HG03439 (cell line): ENCODE data around the gene SNAP25.

Source experiments
- ATAC-seq: cut with Tn5 transposase; IDR thresholded peaks from one replicate; pipeline ENCODE4 v1.9.1; 2021; ENCODE audit warnings: mild to moderate bottlenecking, moderate library complexity; ENCODE audit not compliant: unreplicated experiment

Gene SNAP25

DNA sequence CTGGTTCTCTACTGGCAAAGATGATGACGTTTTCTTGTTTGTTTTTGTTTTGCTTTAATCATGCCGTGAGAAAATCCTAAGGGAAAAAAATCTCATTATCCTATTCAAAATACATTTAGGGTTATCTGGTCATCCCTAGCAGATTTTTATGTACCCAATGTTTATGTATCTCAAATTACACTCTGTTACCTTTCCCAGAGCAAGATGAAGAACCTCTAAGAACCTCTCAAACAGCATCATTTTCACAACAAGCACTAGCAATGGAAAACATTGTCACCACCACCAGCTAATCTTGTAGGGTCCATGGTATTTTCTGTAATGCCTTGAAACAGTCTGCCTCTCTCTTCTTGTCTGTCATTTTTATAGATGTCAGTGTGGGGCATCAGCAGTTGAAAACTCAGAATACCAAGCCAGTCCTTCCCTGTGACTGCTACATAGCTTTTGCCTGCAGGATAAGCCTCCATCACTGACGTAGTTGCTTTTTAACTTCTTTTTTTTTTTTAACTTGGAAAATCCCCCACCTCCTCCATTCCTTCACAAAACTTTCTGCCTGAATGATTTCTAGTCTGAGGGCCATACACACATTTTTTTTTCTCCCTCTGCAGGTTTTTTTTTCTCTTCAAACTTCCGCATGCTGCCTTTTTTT is 2.4 kb upstream of the SNAP25 start:
- ATAC-seq, result no peak

DNA sequence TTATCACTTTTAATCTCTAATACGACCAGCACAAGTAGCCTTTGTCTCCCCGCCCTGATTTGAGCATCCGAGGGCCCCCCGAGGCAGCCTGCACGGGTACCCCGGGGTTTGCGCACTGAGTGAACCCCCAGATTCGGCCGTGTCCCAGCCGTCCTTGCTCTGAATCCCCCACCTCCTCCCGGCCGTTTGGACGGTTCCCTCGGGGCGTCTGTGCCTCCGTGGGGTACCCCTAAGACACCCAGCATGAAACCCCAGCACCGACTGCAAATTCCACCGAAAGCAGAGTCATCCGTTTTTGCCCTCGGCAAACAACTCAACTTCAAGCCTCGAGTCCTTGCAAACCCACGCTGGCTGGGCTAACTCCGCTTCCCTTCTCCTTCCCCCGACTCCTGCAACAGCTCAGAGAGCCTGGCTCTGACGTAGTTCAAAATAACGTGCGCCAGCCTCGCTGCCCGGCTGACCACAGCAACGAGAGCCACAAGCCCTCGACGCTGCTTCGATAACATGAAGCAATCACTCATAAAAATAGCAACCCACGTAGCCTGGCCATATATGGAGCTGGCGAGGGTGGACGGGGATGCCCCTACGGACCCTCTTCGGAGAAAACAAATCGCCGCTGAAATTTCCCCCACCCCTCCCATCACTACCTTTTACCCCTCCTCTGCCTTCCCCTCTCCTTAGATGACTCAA is 764 bp upstream of the SNAP25 start:
- ATAC-seq, result no peak

DNA sequence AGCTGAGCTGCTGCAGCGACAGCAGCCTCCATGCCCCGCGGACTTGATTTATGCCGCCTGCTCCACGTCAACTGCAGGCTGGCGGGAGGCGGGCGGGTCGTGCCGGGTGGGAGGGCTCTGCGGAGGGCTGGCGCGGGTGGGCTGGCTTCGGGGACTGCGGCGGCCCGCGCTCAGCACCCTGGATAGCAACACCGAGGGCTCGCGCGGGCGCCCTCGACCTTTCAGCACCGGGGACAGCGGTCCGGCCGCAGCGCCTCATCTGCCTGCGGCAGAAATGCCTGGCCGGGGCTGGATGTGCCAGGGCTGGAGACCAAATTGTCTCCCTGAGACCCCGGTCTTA is 792 bp downstream of the SNAP25 start:
- ATAC-seq, result peak; percentile 55

DNA sequence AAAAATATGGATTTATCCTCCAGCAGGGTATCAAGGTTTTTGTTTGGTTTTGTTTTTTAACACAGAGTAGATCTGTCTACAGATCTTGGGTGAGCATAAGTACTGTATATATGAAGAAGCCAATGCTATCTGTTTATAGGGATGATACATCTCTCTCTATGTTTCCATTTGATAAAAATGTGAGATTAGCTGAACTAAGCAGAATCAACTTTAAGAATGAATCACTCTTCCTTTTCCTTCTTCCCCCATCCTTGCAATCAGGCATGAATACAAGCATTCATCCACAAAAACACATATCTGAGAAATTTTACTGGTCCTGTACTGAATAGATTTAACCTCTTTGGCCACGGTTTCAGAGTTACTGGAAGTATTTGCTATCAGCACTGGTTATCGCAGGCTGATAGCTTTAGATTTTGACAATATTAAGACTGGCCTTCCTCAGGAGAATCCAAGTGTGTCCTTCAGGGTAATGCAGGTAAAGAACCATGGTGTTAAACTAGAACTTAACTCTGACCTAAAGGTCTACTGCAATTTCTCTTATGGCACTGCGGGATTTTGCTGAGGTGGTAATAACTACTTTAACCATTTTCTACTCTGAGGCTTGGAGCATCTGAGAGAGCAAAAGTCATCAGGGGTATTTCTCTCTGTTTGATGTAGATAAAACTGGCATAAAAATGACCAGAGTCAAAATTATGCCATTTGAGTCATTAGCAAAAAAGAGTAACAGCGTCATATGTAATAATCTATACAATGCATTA is 1.5 kb downstream of the SNAP25 start:
- no peak for ATAC-seq

DNA sequence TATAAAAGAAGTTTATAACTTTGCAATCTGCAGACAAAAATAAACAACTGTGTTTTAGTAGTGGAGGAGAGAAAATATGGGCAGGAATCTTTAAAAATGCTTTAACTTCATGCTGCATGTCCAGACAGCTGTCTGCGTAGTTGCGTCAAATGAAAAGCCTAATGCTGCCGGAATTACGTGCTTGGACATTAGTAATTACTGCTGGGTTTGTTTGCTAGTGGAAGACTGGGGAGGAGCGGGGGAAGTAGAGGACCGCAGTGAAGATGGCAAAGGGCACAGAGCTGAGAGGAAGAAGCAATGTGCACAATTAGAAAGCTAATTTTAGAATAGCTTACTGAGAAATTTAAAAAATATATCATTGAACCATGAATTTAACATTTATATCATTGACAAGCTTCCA is 2.4 kb downstream of the SNAP25 start:
- no peak for ATAC-seq

DNA sequence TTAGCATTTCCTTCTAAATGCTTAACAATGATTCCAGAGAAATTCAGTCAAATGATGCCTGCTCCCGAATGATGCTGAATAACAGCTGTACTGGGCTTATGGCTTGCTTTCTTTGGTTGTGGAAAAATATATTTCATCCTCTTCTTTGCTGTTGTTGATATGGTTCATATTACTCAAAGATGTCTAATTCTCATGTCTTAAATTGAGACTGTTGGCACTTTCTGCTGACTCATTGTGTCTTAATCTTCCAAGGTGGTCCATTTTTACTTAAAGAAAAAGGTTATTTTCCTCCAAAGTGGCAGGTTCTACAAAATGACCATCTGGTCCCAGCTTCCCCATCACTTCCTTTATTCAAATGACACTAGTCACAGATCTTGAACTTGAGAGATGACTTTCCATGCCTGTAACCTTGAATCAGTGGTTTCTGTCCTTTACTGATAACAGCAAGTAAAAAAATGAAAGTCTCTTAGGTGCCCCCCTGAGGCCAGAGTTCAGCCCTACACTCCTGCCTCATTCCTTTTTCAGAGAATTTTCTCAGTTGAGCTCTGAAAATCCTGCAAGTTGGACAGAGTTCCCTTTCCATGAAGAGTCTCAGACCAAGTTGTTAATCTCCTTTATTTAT is 6.9 kb downstream of the SNAP25 start:
- no peak for ATAC-seq

DNA sequence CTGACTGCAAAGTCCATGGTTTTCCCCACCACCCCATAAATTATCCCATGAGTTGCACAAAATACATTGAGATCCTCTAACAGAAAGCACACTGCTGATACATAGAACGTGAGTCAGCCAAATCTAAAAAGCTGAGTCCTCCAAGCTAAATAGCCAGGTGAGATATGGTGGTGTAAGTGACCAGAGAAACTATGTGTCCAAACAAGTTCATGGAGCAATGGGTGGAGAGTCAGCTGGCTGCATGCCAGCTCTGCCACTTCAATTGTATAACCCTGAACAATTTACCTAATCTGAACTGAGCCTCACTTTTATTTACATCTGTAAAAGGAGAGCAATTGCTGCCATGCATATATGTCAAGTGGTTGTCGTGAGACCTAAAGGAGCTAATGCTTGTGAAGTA is 9.7 kb downstream of the SNAP25 start:
- ATAC-seq, result no peak

DNA sequence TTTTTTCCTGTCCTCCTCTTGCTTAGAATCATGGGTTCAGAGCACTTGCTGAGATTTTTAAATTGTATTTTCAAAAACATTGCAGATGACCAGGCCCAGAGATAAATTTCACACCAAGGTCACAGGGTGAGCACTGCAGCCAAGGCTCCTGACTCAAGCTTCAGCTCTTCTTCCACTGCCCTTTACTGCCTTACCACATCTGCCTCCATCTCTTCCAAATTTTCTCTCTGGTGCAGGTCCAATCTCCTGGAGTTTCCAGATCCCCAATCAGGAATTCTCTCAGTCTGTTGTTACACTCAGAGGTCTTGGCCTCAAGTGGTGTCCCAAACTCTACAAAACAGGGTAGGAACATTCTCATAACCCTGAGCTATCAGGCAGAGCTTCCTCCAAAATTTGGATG is 12.7 kb downstream of the SNAP25 start:
- ATAC-seq, result no peak

DNA sequence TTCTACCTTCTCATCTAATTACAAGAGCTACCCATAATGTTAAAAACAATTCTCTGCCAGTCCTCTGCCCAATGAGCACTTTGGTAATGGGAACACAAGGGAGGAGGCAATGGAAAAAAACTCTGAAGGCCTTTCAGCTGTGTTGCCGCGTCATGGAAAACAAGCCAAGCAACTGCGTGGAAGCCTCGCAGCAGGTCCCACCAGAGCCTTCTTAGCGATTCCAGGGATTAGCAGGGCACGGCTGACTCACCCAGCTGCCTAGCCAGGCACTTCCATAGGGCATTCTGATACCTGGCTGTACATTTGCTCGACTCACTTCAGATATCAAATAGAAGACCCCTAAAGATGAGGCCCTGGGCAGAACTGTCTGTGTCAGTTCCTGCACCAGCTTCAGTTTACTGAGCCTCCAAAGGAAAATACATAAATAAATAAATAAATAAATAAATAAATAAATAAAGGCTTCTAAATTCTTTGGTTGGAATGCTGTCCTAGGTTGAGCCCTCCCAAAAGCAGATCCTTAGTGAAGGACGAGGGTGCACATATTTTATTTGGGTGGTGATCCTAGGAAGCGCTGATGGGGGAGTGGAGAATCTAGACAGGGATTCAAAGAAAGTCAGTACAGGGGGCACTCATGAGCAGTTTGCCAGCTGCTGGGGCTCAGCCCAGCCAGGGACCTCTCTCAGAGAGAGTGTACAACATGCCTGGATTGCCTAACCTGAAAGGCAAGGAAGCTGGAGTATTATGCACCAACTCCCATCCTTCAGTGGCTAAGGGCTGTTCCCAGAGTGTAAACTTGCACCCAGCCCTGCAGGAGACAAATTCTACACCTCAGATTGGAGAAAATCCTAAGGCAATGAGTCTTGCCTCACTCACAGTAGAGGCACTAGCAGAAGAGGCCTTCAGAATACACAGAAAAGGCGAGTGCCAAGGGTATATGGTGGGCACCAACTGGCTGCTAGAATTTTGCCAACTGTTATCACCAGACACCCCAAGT is 18.2 kb downstream of the SNAP25 start:
- ATAC-seq, result no peak

DNA sequence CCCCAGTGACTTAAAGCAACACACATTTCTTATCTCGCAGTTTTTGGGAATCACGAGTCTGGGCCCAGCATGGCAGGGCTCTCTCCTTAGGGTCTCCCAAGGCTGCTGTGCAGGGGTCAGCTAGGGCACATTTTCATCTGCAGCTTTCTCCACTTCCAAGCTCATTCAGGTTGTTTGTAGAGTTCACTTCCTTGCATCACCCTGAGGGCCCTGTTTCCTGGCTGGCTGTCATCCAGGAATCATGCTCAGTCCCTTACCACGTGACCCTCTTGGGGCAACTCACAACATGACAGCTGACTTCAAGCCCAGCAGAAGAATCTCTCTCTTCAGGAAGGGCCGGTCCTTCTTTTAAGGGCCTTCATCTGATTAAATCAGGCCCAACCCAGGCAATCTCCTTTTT is 21.3 kb downstream of the SNAP25 start:
- no peak for ATAC-seq

DNA sequence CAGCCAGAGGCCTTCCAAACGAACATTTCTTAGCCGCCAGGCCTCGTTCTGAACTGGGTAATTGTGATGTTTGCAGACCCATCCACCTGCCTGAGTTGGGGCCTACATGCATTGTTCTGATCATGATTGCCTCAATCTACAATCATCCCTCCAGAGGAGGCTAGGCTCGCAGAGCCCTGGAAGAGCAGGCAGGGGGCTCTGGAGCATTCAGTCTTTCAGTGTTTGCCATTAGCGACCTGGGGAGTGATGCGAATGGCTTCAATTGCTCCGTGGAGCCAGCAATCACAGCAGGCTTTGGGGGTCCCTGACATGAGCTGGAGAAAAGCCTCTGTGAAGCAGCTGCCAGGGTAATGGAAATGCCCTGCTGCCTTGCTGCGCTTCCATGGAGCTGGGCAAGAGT is 22.0 kb downstream of the SNAP25 start:
- no peak for ATAC-seq

DNA sequence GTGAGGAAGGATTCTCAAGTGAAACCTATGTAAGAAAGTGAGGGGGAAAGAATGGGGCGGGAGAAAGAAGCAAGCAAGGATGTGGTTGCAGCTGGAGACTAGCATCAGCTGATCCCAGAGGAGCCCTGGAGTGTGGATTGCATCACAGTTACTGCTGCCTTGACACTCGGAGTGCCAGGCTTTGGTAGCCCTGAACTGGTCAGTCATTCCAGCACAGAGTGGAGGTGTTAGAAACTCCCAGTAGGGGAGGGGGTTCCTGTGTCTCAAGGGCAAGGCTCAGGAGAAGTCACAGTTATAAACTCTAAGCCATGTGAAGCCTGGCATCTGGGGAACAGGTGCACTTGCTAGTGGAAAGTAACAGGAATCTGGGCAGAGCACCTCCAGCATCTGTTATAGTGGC is 23.5 kb downstream of the SNAP25 start:
- no peak for ATAC-seq

DNA sequence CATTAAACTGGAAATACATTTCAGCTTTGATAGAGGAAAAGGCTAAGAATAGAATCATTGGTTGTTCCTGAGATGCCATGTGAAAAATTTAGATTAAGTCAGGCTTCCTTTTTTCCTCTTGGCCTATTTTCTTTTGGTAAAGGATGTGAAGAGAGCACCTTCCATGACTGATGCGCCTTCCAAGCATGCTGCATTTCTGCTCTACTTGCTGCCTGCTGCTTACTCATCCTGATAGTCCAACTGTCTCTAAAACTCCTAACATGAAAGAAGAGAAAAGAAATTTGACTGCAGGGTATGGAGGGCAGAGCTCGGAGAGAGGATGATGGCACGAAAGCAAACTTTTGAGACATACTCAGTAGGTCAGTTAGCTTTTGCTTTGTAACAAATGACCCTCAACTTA is 28.8 kb downstream of the SNAP25 start:
- no peak for ATAC-seq

DNA sequence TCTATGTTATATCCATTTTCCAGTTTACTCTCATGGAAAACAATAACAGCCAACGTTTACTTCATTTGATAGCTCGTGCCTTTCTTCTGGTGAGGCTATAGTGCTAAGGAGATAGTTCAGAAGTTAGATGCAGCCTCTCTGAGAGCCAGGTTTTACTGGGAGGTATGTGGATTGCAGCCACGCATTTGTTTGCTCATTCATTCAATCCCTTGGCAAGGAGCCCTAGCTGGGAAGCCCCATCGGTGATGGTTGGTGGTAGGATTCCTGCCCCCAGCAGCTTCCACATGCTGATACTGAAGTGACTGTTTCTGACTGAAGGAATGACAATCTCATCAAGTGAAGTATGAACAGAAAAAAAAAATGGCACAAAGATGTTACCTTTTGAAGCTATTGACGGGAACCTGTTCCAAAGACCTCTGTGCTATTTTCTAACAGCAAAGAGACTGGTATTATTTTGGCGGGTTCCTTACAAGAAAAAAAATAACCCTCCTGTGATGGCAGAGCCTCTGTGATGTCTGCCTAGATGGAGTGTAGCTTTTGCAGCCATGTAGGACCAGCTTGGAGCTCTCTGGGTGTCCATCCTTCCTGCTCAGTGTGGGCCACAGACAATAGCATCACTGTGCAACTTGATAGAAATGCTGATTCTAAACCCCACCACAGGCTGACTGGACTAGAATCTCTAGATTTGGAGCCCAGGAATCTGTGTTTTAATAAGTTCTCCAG is 30.6 kb downstream of the SNAP25 start:
- ATAC-seq, result no peak

DNA sequence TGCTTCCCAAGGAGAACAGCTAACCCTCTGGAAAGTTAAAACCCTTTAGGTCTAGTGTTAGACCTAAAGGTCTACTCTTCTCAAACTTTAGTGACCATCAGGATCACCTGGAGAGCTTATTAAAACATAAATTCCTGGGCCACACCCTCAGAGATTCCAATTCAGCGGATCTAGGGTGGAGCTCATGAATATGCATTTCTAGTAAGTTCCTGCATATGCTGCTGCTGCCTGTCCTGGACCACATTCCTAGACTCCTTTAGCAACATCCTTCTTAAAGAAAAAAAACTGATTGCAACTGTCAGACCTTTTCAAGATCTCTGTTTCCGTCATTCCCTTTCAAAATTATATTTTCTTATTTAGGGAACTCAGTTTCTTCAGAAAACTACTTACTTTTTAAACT is 31.2 kb downstream of the SNAP25 start:
- ATAC-seq, result no peak

DNA sequence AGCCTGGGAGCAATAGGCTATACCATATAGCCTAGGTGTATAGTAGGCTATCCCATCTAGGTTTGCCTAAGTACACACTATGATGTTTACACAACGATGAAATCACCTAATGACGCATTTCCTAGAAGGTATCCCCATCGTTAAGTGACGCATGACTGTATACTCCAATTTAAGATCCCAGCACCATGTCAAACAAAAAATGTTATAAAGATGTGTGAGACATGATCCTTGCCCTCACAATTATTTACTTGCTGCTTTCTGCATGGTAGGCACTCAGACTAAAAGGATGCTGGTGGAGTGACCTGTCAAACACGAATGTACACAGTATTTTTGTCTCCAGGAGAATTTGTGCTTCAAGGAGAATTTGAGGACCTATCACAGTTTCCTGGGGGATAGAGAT is 32.3 kb downstream of the SNAP25 start:
- no peak for ATAC-seq

DNA sequence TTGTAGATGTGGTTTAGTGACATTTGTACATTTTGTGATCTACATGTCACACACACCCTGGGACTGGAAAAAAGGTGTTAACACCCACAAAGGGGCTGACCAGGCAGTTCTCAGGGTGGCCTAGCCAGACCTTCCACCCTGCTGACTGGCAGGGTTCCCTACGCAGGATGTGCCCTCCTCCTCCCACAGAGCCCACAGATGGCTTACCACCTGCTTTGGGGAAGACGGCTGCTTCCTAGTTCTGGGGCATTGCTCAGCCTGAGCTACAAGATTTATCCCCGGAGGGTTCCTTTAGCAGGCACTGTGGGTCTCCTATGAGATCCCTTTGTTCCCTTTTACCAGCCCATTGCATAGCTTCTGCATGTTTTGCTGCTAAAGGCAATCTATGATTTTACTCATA is 35.1 kb downstream of the SNAP25 start:
- ATAC-seq, result no peak

DNA sequence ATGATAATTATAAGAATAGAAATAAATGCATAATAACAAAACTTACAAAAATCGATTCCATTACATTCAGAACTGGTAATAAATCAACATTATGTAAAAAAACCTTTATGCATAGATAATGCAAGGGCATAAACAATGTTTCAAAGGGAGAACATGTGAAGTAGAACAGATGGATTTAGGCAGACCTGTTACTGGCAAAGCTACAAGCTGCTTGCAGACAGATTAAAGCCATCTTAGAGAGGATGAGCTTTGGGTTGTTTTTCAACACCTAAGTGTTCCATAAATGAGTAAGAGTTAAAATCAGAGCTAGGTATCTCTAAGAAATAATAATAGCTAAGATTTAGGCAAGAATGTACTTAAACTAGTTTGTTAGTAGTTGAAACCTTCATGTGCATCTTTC is 37.2 kb downstream of the SNAP25 start:
- no peak for ATAC-seq

DNA sequence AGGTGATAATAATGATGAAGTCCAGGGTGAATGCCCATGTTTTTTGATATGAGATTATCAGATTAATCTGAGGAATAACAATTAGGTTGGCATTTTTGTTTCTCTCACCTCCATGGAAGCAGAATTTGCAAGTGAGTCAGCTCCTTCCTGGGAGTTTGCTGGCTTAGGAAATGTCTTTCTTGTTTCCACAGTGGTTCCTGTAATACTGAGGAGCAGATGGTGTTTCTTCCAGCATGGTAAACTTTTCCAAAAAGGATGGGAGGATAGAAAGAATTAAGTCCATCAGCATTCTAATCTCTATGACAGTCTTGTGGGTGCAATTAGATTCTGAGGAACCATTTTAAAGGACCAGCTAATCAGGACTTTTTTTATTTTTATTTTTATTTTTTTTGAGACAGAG is 40.5 kb downstream of the SNAP25 start:
- ATAC-seq, result no peak

DNA sequence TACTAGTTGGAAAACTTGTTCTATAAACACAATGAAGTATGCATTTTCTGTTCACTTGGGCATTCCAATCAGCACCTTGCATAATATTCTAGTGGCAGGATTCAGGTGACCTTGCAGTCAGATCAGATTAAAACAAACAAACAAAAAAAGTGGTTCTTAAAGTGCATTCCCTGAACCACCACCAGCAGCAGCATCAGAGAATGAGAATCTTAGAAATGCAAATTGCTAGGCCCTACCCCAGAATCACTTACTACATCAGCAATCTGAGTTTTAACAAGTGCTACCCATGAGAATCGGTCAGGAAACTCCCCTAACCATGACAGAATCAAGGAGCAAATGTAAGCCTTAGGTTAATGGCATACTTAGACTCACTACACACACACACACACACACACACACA is 41.7 kb downstream of the SNAP25 start:
- ATAC-seq, result no peak
